ENCODE measurements around the gene LATS2. TPM values are rescaled to one million over a fixed set of nuclear protein-coding genes. Genes with fewer than 3 reads are reported as not detected.
A peak's percentile ranks its signal among the peaks of the same experiment; 100 is the strongest.
"Not testable (repeated sequence)": the region's sequence is repeated elsewhere in the genome, so short reads cannot be mapped to it uniquely, and the experiment has no call there.

LATS2 gene
- total RNA-seq, 1 donor from 2014 or later = 25.8 TPM

DNA sequence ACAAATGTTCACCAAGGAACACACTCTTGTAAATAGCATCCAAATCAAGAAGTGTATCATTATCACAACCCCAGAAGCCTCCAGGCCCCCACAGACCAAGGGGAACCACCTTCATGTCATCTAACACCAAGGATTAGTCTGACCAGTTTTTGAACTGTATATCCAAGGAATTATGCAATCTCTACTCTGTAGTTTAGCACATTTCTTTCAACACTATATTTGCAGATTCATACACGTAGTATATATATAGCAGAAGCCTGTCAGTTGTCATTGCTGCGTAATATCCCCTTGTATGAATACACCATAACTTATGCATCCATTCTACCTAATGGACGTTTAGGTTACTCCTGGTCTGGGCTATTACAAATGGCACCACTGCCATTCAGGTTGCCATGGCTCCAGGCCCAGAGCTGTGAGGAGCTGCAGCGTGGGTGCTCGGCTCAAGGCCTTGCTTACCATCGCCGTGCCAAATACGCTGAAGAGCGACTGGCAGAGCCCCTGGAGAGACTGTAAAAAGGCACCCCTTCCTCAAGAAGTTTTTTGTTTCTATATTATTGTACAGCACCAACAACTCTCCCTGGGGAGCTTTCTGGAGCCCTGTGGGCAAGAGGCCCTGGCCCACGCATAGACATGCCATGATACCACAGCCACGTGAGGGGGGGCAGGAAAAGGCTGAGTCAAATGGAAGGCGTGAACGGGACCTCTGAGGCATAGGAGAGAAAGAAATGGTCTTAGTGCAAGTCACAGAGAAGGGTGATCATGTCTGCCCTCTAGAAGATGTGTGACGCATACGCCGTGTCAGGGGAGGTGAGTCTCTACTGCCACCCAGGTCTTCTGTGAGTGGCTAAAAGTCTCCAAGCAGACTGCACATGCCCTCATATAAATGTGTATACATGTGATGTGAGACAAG is 10.8 kb downstream of the LATS2 start:
- intact Hi-C loops (cut with DNase I) = no loop called here
- Histone ChIP-seq H3K4me1 (peaks cover 75% of the 10 kb centered on the region), H3K36me3 (no peaks in the 10 kb centered on the region), H3K27ac (no peak overlapping the region), H3K27me3 (no peaks in the 10 kb centered on the region), H3K4me3 (no peak overlapping the region), H3K9me3 (no peaks in the 10 kb centered on the region)
- no peak for DNase-seq (ENCODE audit: extremely low spot score in 2 of 2)
- TF ChIP-seq POLR2AphosphoS5 (IDR thresholded peaks at IDR 0.05; ENCODE audit: insufficient read depth in 1 of 2, low read depth in 1 of 2) (no peak), CTCF (IDR thresholded peaks at IDR 0.05) (no peak), POLR2A (IDR thresholded peaks at IDR 0.05) (no peak)

DNA sequence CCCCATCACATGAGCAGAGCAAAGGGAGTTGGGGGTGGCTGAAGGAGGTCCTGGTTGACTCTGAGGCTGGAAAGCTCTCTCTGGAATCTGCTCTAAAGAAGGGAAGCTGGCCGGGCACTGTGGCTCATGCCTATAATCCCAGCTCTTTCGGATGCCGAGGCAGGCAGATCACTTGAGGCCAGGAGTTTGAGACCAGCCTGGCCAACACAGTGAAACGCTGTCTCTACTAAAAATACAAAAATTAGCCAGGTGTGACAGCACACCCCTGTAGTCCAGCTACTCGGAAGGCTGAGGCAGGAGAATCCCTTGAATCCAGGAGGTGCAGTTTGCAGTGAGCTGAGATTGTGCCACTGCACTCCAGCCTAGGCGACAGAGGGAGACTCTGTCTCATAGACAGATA is 11.7 kb downstream of the LATS2 start:
- intact Hi-C loops (cut with DNase I); DNase-seq (ENCODE audit: extremely low spot score in 2 of 2); H3K27ac ChIP-seq: not testable (repeated sequence)

GRCh38 chr13:21048901-21049698 is 12.3 kb downstream of the LATS2 start:
- no peak overlapping the region for H3K27ac ChIP-seq
- intact Hi-C loops (cut with DNase I) = no loop called here

More for the DNA sequence above, 11.7 kb downstream of the LATS2 start:
- not testable (repeated sequence) for H3K4me3 ChIP-seq, H3K9me3 ChIP-seq, H3K27me3 ChIP-seq, H3K36me3 ChIP-seq
- H3K4me1 ChIP-seq = peaks cover 72% of the 10 kb centered on the region

DNA sequence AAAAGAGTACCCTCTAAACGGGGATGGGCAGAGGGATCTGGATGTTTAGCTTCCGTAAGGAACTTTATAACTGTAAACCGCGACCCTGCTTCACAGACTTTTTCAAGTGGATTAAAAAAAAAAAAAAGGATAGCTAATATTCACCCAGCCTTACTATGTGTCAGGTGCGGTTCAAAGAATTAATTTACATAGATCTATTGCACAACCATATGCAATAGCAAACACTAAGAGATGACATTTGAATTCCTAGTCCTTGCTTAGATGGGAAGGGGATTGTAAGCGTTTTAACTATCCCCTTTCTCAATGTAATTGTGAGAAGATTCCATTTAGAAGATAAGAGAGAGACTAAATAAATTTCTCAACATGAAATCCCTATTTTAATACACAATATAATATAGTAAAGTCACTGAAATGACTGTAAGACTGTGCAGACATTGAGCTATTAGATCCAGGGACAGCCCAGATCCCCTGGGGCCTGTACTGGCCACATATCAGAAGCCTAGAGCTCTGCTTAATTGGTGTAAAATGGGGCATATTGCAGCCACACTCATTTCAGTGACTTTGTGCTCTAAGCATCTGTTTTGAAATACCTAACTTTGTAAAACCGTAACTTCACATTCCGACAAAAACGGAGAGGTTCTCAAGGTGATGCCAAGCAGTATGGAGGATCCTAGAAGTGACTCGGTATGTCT is 13.6 kb downstream of the LATS2 start:
- no peaks in the 10 kb centered on the region for H3K27me3 ChIP-seq
- H3K9me3 ChIP-seq = no peaks in the 10 kb centered on the region
- H3K27ac ChIP-seq = peak overlapping the region; percentile 4
- H3K4me3 ChIP-seq = no peak overlapping the region
- TF ChIP-seq CTCF (IDR thresholded peaks at IDR 0.05) = no peak
- no peak for TF ChIP-seq POLR2A (IDR thresholded peaks at IDR 0.05)
- TF ChIP-seq POLR2AphosphoS5 (IDR thresholded peaks at IDR 0.05; ENCODE audit: insufficient read depth in 1 of 2, low read depth in 1 of 2) = no peak
- no peak for DNase-seq (ENCODE audit: extremely low spot score in 2 of 2)
- H3K4me1 ChIP-seq = peaks cover 76% of the 10 kb centered on the region
- intact Hi-C loops (cut with DNase I) = no loop called here
- H3K36me3 ChIP-seq = no peaks in the 10 kb centered on the region

More at GRCh38 chr13:21048901-21049698, 12.3 kb downstream of the LATS2 start:
- DNase-seq (ENCODE audit: extremely low spot score in 2 of 2) = no peak
- no peak for TF ChIP-seq POLR2AphosphoS5 (IDR thresholded peaks at IDR 0.05; ENCODE audit: insufficient read depth in 1 of 2, low read depth in 1 of 2)
- no peak for TF ChIP-seq POLR2A (IDR thresholded peaks at IDR 0.05)
- no peak for TF ChIP-seq CTCF (IDR thresholded peaks at IDR 0.05)
- H3K9me3 ChIP-seq = no peaks in the 10 kb centered on the region
- no peaks in the 10 kb centered on the region for H3K36me3 ChIP-seq
- peaks cover 74% of the 10 kb centered on the region for H3K4me1 ChIP-seq
- H3K4me3 ChIP-seq = no peak overlapping the region
- H3K27me3 ChIP-seq = no peaks in the 10 kb centered on the region

GRCh38 chr13:21047087-21047486 is 14.3 kb downstream of the LATS2 start:
- Histone ChIP-seq H3K27me3 (no peaks in the 10 kb centered on the region), H3K27ac (peak overlapping the region; percentile 4), H3K36me3 (no peaks in the 10 kb centered on the region), H3K4me3 (no peak overlapping the region), H3K9me3 (no peaks in the 10 kb centered on the region), H3K4me1 (peaks cover 78% of the 10 kb centered on the region)
- TF ChIP-seq POLR2A (IDR thresholded peaks at IDR 0.05) (no peak), CTCF (IDR thresholded peaks at IDR 0.05) (no peak), POLR2AphosphoS5 (IDR thresholded peaks at IDR 0.05; ENCODE audit: insufficient read depth in 1 of 2, low read depth in 1 of 2) (no peak)
- no peak for DNase-seq (ENCODE audit: extremely low spot score in 2 of 2)
- intact Hi-C loops (cut with DNase I) = no loop called here
